Measurements from ENCODE around the gene NCDN.

DNA sequence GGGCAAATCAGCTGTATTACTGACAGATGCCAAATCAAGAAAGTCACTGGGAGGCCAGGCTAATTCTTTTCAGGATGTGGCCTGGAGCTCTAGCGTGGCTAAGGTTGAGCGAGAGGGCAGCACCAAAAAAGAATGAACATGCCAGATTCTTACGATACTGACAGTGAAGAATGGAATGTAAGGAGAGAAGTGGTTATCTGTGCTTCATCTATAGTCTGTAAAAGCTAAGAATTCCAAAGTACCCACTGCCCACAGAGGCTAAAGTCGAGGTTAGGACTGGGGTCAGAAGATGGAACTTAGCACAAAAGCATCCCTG is 48.2 kb downstream of the NCDN start:
- no peak for TF ChIP-seq POLR2A (IDR thresholded peaks at IDR 0.05)
- TF ChIP-seq, protein P1, sequence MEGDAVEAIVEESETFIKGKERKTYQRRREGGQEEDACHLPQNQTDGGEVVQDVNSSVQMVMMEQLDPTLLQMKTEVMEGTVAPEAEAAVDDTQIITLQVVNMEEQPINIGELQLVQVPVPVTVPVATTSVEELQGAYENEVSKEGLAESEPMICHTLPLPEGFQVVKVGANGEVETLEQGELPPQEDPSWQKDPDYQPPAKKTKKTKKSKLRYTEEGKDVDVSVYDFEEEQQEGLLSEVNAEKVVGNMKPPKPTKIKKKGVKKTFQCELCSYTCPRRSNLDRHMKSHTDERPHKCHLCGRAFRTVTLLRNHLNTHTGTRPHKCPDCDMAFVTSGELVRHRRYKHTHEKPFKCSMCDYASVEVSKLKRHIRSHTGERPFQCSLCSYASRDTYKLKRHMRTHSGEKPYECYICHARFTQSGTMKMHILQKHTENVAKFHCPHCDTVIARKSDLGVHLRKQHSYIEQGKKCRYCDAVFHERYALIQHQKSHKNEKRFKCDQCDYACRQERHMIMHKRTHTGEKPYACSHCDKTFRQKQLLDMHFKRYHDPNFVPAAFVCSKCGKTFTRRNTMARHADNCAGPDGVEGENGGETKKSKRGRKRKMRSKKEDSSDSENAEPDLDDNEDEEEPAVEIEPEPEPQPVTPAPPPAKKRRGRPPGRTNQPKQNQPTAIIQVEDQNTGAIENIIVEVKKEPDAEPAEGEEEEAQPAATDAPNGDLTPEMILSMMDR (IDR thresholded peaks at IDR 0.05) = no peak

All from sigmoid colon (tissue), 3 donors.